ENCODE data around the gene DUSP9.

Gene DUSP9

GRCh38 chrX:153637121-153638040 is 9.6 kb upstream of the DUSP9 start:
- peak; percentile 47 for DNase-seq

- peak; percentile 42 for DNase-seq
These were observed 9.0 kb upstream of the DUSP9 start for GRCh38 chrX:153638041-153638371.

GRCh38 chrX:153638436-153639176 is 8.4 kb upstream of the DUSP9 start:
- DNase-seq, result peak; percentile 28

GRCh38 chrX:153639177-153640044 is 7.6 kb upstream of the DUSP9 start:
- DNase-seq, result peak; percentile 33

- DNase-seq, result peak; percentile 30
These were observed 6.8 kb upstream of the DUSP9 start for GRCh38 chrX:153640045-153640686.

GRCh38 chrX:153640736-153641575 is 6.0 kb upstream of the DUSP9 start:
- DNase-seq, result peak; percentile 56

GRCh38 chrX:153641627-153642026 is 5.4 kb upstream of the DUSP9 start:
- peak; percentile 29 for DNase-seq

- DNase-seq, result peak; percentile 56
These were observed 4.8 kb upstream of the DUSP9 start for GRCh38 chrX:153642051-153642654.

- DNase-seq, result peak; percentile 46
These were observed 4.2 kb upstream of the DUSP9 start for GRCh38 chrX:153642655-153643430.

- DNase-seq, result peak; percentile 53
These were observed 3.3 kb upstream of the DUSP9 start for GRCh38 chrX:153643431-153644351.

- peak; percentile 70 for DNase-seq
These were observed 2.5 kb upstream of the DUSP9 start for GRCh38 chrX:153644356-153645125.

- no peak for DNase-seq
These were observed 1.9 kb upstream of the DUSP9 start for GRCh38 chrX:153645151-153645550.

GRCh38 chrX:153645921-153646488 is 998 bp upstream of the DUSP9 start:
- peak; percentile 35 for DNase-seq

- peak; percentile 53 for DNase-seq
These were observed 706 bp downstream of the DUSP9 start for GRCh38 chrX:153647461-153648357.

- DNase-seq, result peak; percentile 37
These were observed 1.6 kb downstream of the DUSP9 start for GRCh38 chrX:153648358-153649177.

Measured in islet precursor cell (in vitro differentiated cells).